ENCODE results near the gene DCAF8.

- TF ChIP-seq POLR2A (IDR thresholded peaks at IDR 0.05) (no peak), POLR2AphosphoS5 (IDR thresholded peaks at IDR 0.05) (no peak)
- TF ChIP-seq, protein P1, sequence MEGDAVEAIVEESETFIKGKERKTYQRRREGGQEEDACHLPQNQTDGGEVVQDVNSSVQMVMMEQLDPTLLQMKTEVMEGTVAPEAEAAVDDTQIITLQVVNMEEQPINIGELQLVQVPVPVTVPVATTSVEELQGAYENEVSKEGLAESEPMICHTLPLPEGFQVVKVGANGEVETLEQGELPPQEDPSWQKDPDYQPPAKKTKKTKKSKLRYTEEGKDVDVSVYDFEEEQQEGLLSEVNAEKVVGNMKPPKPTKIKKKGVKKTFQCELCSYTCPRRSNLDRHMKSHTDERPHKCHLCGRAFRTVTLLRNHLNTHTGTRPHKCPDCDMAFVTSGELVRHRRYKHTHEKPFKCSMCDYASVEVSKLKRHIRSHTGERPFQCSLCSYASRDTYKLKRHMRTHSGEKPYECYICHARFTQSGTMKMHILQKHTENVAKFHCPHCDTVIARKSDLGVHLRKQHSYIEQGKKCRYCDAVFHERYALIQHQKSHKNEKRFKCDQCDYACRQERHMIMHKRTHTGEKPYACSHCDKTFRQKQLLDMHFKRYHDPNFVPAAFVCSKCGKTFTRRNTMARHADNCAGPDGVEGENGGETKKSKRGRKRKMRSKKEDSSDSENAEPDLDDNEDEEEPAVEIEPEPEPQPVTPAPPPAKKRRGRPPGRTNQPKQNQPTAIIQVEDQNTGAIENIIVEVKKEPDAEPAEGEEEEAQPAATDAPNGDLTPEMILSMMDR (IDR thresholded peaks at IDR 0.05): no peak
Measured at GRCh38 chr1:160187407-160187806, 74.9 kb downstream of the DCAF8 start.

All from prostate gland (tissue), 2 donors.